HG02852 (cell line): Measurements from ENCODE around the gene TCF12.

ENCODE experiments used
- ATAC-seq: cut with Tn5 transposase; IDR thresholded peaks from one replicate; pipeline ENCODE4 v1.9.1; 2021; ENCODE audit warnings: mild to moderate bottlenecking, moderate library complexity; ENCODE audit not compliant: unreplicated experiment

TCF12 gene

GRCh38 chr15:57044072-57044702 lies 125.7 kb downstream of the TCF12 start:
- no peak for ATAC-seq

GRCh38 chr15:57044970-57045369 lies 126.5 kb downstream of the TCF12 start:
- no peak for ATAC-seq

GRCh38 chr15:57045741-57046382 lies 127.4 kb downstream of the TCF12 start:
- peak; percentile 95 for ATAC-seq

GRCh38 chr15:57048930-57049549 lies 130.6 kb downstream of the TCF12 start:
- no peak for ATAC-seq

GRCh38 chr15:57053470-57053869 lies 135.0 kb downstream of the TCF12 start:
- ATAC-seq = no peak

DNA sequence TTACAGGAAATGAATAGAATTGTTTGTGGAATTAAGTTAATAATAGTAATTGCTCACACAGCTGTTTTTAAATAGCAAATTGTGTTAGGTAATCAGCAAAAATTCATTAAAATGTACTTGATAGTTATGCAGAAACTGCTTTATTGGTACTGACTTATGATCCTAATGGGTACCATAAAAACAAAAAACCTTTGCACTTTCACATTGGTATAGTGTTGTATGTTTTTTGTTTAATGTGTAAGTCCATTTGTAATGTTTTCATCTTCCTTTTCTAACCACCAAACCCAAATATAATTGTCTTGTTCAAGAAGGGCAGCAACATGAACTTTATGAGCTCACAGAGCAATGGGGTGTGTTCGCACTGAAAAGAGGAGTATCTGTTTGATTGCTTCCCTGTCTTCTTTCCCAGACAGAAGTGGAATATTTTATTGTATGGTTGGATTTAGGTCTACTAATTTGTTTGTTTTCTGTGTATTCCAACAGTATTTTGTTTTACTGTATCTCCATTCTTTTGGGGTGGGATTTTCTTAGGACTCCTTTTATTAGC lies 135.8 kb downstream of the TCF12 start:
- ATAC-seq = no peak

- no peak for ATAC-seq
These were observed 137.9 kb downstream of the TCF12 start for GRCh38 chr15:57056357-57056756.

DNA sequence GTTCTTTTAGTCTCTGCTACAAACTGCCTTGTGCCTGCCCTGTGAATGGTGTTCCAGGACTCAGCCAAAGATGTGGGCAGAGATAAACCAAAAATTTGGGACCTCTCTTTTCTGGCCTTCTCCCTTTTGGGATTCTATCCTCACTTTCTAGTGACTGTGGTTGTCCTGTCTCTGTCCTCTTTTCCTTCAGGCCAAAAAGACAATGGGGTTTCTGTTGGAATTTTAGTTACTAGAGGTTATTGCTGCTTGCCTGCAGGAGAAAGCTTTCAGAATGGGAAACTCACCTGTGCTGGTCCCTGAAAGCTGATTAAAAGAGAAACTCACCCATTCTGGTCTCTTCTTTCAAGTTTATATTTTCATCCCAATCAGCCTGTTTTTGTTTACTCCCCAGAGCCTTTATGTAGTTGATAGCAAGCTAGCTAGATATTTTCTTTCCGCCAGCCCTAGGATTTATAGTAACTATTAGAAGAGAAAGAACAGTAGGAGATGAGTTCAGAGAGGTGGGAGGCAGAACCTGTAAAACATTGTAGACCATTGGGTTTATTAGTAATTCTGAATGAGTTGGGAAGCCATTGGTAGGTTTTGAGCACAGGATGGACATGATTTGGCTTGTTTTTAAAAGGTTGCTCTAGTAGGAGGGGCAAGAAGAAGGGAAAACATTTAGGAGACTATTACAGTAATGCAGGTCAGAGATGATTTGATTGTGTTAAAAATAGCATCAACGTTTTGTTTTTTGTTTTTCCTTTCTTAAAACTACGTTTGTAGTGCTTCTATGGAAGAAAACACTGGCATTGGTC lies 138.9 kb downstream of the TCF12 start:
- ATAC-seq = no peak

GRCh38 chr15:57059026-57059660 lies 140.7 kb downstream of the TCF12 start:
- no peak for ATAC-seq

GRCh38 chr15:57060799-57061198 lies 142.4 kb downstream of the TCF12 start:
- ATAC-seq = no peak

- ATAC-seq = no peak
These were observed 142.8 kb downstream of the TCF12 start for GRCh38 chr15:57061281-57061680.

- no peak for ATAC-seq
These were observed 143.3 kb downstream of the TCF12 start for GRCh38 chr15:57061696-57062095.

DNA sequence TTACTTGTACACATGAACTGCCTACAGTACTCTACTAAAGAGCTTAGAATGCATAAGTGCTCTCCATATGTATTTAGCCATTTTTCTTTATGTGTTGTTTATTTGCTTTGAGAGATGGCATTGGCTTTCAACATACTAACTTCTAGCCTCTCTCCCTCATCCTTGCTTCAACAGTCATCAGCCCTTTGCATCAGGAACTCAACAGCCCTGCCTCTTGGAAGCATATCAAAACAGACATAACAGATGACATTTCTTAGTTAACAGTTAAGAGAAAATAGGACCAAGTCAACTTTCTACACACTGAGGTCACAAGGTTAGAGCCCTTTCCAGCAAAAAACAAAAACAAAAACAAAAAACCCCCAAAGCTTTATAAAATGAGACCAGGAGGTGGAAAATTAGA lies 145.6 kb downstream of the TCF12 start:
- ATAC-seq = no peak

DNA sequence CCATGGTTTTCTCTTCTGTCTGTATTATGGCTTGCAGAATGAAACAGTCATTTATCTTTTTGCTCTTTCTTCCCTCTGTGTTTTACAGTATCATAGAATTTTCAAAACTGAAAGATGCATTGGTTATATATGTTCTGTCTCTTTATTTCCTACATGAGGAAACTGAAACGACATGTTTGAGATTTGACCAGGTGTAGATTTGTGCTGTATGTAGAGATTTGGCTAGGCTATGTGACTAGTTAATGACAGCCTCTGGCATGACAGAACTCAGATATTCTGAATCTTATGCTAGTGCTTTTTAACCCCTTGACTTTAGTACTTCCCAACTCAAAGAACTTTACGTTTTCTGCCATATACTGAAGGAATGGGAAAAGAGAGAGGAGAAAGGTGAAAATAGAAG lies 151.0 kb downstream of the TCF12 start:
- ATAC-seq = no peak

DNA sequence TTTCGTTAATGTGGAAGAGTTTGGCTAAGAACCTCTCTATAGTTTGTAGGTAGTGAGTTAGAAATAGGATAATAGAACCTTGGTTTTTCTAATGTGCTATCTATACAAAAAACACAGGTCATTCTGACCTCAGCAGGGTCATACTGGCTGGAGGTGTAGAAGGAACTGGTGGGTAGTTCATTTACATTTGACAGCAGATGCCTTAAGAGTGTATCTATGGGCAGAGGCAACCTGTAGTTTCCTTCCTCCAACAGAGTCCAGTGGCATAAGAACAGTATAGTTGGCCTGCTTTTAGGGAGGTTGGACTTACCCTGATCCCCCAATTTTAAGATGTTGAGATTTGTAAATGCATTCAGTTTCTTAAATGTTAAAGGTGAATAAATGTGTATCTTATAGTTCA lies 152.2 kb downstream of the TCF12 start:
- ATAC-seq = no peak

- ATAC-seq = no peak
These were observed 161.0 kb downstream of the TCF12 start for GRCh38 chr15:57079446-57079845.

DNA sequence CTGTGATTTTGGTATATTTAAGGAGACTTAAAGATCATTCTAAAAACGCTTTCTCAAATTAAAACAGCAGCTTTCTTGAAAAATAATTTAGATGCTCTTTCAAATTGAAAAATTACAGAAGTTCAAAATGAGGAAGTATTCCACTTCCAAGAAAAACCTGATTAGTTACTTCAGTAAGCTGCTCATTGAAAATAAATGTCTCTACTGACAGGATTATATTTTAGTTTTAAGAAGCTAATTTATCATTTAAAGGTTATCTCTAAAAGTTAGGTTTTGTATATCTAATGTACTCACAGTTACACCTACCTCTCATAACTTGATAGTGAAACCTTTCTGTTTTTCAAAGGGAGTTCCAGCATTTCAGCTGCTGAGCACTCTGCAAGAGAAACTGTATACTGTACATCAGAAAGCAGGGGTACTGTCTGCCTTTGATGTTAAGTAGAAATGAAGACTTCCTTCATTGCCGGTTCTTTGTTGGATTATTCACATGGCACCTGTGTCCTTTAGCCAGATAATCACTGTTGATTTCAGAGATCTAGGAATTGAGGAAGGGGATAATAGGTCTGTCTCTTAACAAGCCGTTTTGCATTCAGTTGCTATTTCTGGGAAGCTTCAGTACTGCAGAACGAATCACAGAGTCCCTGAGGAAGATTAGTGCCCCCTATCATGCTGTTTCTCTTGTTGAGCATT lies 161.6 kb downstream of the TCF12 start:
- ATAC-seq = peak; percentile 67

DNA sequence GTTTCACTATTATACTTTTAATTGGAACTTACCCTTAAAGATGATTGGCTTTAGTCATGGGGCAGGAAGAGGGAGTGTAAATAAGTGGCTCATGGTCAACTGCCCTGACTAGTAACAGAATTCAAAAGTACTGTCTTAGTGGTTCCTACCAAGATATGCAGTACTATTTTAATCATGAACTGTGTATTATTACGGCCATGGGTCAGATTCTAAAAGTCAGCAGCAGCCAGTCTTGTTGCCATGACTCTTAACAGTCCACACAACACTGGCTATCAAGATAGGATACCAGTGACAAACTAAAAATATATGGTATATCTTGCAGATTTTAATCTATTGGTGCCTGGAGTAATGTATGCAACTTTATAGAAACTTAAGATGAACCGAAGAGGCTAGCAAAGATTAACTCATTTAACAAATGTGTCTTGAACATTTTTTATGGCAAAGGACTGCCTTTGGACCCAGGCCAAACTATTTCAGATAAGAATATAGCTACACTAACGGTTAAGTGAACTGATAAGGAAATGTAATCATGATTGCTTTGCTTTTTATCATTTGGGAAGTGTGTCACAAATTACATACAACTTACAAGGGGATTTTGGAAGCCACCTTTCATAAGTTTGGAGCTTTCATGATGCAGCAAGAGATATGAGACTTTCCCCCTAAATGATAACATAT lies 163.7 kb downstream of the TCF12 start:
- no peak for ATAC-seq

- no peak for ATAC-seq
These were observed 165.7 kb downstream of the TCF12 start for GRCh38 chr15:57084192-57084591.

- ATAC-seq = no peak
These were observed 166.8 kb downstream of the TCF12 start for GRCh38 chr15:57085267-57085666.
